Fibroblast of mammary gland (primary cell): Measurements from ENCODE around the gene KLHL5.
A peak's percentile ranks its signal among the peaks of the same experiment; 100 is the strongest.

Experiments
- DNase-seq: peaks from one replicate; pipeline ENCODE4 v3.0.0-alpha.2; 2010; ENCODE audit warnings: low read depth
- H3K4me3 ChIP-seq: 2 replicates; pipeline ENCODE4 v1.5.1; 2011; ENCODE audit warnings: low read depth, mild to moderate bottlenecking, low read length, moderate library complexity; ENCODE audit not compliant: control insufficient read depth
- TF ChIP-seq, protein P1 (sequence below): conservative IDR thresholded peaks from 2 replicates; pipeline ENCODE4 v1.5.1; 2011; ENCODE audit warnings: low read depth, low read length, inconsistent platforms; ENCODE audit not compliant: control insufficient read depth, insufficient read depth

Gene KLHL5

GRCh38 chr4:39043058-39043860 lies 18.8 kb upstream of the KLHL5 start:
- TF ChIP-seq, protein P1, sequence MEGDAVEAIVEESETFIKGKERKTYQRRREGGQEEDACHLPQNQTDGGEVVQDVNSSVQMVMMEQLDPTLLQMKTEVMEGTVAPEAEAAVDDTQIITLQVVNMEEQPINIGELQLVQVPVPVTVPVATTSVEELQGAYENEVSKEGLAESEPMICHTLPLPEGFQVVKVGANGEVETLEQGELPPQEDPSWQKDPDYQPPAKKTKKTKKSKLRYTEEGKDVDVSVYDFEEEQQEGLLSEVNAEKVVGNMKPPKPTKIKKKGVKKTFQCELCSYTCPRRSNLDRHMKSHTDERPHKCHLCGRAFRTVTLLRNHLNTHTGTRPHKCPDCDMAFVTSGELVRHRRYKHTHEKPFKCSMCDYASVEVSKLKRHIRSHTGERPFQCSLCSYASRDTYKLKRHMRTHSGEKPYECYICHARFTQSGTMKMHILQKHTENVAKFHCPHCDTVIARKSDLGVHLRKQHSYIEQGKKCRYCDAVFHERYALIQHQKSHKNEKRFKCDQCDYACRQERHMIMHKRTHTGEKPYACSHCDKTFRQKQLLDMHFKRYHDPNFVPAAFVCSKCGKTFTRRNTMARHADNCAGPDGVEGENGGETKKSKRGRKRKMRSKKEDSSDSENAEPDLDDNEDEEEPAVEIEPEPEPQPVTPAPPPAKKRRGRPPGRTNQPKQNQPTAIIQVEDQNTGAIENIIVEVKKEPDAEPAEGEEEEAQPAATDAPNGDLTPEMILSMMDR, result no peak
- no peak overlapping the region for H3K4me3 ChIP-seq
- no peak for DNase-seq

DNA sequence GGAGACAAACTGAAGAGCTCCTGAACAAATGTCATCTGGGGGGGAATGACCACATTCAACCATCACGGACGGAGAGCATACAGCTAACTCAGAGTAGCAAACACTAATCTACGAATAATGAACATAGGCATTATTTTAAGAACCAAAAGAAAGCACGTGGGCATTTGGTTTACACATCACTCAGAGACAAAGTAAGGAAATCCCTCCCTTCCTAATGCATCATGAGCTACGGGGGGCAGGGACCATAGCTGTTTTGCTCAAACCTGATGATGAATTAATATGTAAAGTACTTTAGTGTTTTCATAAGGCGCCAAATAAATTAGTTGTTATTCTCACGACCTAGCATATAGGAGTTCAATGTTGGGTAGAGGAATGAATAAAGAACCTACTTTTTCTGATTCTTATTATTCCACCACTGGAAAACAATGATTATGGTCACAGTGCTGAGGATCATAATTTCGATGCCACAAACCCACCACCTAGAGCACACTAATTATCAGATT lies 18.1 kb upstream of the KLHL5 start:
- TF ChIP-seq, protein P1, result no peak
- peak overlapping the region; percentile 76 for H3K4me3 ChIP-seq
- DNase-seq, result peak; percentile 33

- H3K4me3 ChIP-seq, result peak overlapping the region; percentile 76
- TF ChIP-seq, protein P1, result no peak
- peak; percentile 77 for DNase-seq
Measured at GRCh38 chr4:39044364-39044955, 17.6 kb upstream of the KLHL5 start.

GRCh38 chr4:39044956-39045826 lies 16.8 kb upstream of the KLHL5 start:
- H3K4me3 ChIP-seq, result peak overlapping the region; percentile 76
- TF ChIP-seq, protein P1, result no peak
- no peak for DNase-seq

DNA sequence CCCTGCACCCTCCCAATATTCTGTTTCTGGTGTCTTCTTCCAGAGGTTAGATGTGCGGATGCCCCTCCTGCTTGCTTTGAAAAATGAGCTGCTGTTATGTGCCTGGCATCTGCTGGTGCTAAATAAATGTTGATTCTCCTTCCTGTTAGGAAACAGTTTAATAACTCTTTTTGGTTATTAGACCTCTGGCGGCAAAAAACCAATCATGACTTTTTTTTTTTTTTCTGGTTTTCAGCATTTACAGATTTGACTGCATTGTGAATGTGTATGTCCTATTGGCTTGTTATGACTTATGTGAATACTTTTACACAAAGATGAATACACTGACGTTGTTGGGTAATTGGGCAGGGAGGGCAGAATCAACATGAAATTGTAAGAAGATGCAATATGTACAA lies 16.2 kb upstream of the KLHL5 start:
- H3K4me3 ChIP-seq, result peak overlapping the region; percentile 76
- TF ChIP-seq, protein P1, result no peak
- no peak for DNase-seq

GRCh38 chr4:39046249-39046648 lies 15.8 kb upstream of the KLHL5 start:
- DNase-seq, result peak; percentile 38
- H3K4me3 ChIP-seq, result no peak overlapping the region
- TF ChIP-seq, protein P1, result no peak
